Breast epithelium (tissue), 3 donors: ENCODE data around the gene JMJD1C.

Source experiments
- POLR2AphosphoS5 ChIP-seq, 3 donors: sonication (generic); formaldehyde crosslinking; IDR thresholded peaks; one replicate each; pipeline ENCODE4 v1.6.1; 2017; ENCODE audit warnings: antibody characterized with exemption in 3 of 3
- TF ChIP-seq, protein P1 (sequence below), 3 donors: fragments of 450-650 bp; IDR thresholded peaks; one replicate each; pipeline ENCODE4 v1.5.1; 2016 to 2017; ENCODE audit warnings: antibody characterized with exemption in 3 of 3, mild to moderate bottlenecking in 3 of 3, moderate library complexity in 3 of 3

DNA sequence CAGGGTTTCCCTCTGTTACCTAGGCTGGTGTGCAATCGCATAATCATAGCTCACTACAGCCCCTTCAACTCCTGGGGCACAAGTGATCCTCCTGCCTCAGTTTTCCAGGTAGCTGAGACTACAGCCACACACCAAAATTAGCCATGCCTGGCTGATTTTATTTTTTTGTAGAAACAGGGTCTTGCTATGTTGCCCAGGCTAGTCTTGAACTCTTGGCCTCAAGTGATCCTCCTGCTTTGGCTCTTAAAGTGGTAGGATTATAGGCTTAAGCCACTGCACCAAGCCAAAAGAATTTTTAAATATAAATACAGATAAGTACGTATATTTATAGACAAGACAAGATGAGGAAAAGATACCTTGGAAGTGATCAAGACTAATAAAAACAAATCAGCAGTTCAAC is 215.7 kb downstream of the JMJD1C start:
- TF ChIP-seq, protein P1, sequence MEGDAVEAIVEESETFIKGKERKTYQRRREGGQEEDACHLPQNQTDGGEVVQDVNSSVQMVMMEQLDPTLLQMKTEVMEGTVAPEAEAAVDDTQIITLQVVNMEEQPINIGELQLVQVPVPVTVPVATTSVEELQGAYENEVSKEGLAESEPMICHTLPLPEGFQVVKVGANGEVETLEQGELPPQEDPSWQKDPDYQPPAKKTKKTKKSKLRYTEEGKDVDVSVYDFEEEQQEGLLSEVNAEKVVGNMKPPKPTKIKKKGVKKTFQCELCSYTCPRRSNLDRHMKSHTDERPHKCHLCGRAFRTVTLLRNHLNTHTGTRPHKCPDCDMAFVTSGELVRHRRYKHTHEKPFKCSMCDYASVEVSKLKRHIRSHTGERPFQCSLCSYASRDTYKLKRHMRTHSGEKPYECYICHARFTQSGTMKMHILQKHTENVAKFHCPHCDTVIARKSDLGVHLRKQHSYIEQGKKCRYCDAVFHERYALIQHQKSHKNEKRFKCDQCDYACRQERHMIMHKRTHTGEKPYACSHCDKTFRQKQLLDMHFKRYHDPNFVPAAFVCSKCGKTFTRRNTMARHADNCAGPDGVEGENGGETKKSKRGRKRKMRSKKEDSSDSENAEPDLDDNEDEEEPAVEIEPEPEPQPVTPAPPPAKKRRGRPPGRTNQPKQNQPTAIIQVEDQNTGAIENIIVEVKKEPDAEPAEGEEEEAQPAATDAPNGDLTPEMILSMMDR (IDR thresholded peaks at IDR 0.05) = no peak
- TF ChIP-seq POLR2AphosphoS5 (IDR thresholded peaks at IDR 0.05) = no peak
